Osteoblast (primary cell): ENCODE results near the gene KIF18A. TPM values are rescaled to one million over a fixed set of nuclear protein-coding genes. Genes with fewer than 3 reads are reported as not detected.

Source experiments
- DNase-seq: peaks from one replicate; pipeline ENCODE4 v3.0.0; 2011; ENCODE audit warnings: low spot score, mixed read lengths; ENCODE audit not compliant: insufficient read length; ENCODE audit errors: missing footprints
- H2AFZ ChIP-seq: 2 replicates; pipeline ENCODE4 v1.6.0; 2011; ENCODE audit warnings: mild to moderate bottlenecking, low read length
- H3K27ac ChIP-seq: 2 replicates; pipeline ENCODE4 v1.5.1; 2011; ENCODE audit warnings: mild to moderate bottlenecking, low read depth, low read length, moderate library complexity
- H3K27me3 ChIP-seq: 2 replicates; pipeline ENCODE4 v1.6.0; 2012; ENCODE audit warnings: mild to moderate bottlenecking, control low read depth, inconsistent platforms, low read length, moderate library complexity; ENCODE audit not compliant: insufficient read depth
- H3K36me3 ChIP-seq: 2 replicates; pipeline ENCODE4 v1.5.1; 2011; ENCODE audit warnings: mild to moderate bottlenecking, low read length, control low read depth, moderate library complexity; ENCODE audit not compliant: insufficient read depth
- H3K4me1 ChIP-seq: 2 replicates; pipeline ENCODE4 v1.5.1; 2011; ENCODE audit warnings: mild to moderate bottlenecking, low read length, control low read depth, moderate library complexity; ENCODE audit not compliant: insufficient read depth
- H3K4me2 ChIP-seq: 2 replicates; pipeline ENCODE4 v1.6.0; 2011; ENCODE audit warnings: mild to moderate bottlenecking, low read length; ENCODE audit not compliant: insufficient read depth
- H3K4me3 ChIP-seq: fragments of 200-600 bp; sonication (generic); 3 replicates; pipeline ENCODE4 v1.5.1; 2012; ENCODE audit warnings: mild to moderate bottlenecking, low read length, inconsistent platforms; ENCODE audit not compliant: insufficient read depth
- H3K79me2 ChIP-seq: 2 replicates; pipeline ENCODE4 v1.6.0; 2012; ENCODE audit warnings: mild to moderate bottlenecking, low read length, control low read depth, inconsistent platforms; ENCODE audit not compliant: insufficient read depth
- H3K9me3 ChIP-seq: 2 replicates; pipeline ENCODE4 v1.5.1; 2011; ENCODE audit warnings: low read depth, low read length, control low read depth
- H4K20me1 ChIP-seq: 2 replicates; pipeline ENCODE4 v1.6.0; 2012; ENCODE audit warnings: mild to moderate bottlenecking, low read length, control low read depth; ENCODE audit not compliant: insufficient read depth
- small RNA-seq: library from RNA; depleted of rRNA; stranded (forward); fragments of <200 nt; gene quantifications from one replicate; pipeline ENCODE3, GENCODE V24; 2012
- total RNA-seq: library from RNA; depleted of rRNA; stranded (reverse); fragments of >200 nt; gene quantifications from 2 replicates; pipeline ENCODE4 v1.2.3, GENCODE V29; 2012
- TF ChIP-seq, protein P1 (sequence below): IDR thresholded peaks from 2 replicates; pipeline ENCODE4 v1.5.1; 2011; ENCODE audit warnings: mild to moderate bottlenecking, low read depth, low read length, moderate library complexity; ENCODE audit errors: extremely low read depth

Gene KIF18A
- total RNA-seq, 1 donor = 4.0 TPM

- Histone ChIP-seq H3K9me3 (no peaks in the 10 kb centered on the region), H4K20me1 (no peaks in the 10 kb centered on the region)
- no peak for DNase-seq
Observed at GRCh38 chr11:27973851-27974536, 134.0 kb downstream of the KIF18A start.

DNA sequence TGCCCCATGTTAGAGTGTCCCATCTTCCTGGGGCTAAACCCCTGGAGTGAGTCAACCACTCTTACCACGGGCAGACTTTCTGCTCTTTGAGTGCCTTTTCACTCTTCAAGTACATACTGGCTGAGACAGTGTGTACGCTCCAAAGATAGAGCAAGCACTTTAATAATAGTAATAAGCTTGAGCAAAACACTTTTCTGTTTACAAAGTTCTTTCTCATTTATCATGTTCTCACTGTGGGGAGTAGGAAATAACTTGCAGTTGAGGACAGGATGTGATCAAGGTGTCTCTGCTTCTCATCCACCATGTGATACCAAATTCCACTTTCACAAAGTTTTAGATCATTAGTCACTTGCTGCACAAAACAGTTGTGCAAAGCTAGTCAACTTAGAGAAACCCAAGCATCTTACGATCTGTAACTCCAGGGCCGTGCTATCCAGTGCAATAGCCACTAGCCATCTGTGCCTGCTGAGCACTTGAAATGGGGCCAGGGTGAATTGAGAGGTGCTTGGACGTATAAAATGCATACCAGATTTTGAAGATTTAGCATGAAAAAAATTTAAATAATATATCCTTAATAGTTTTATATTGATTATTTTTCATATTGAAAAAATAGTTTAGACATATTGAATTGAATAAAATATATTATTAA, 135.3 kb downstream of the KIF18A start:
- no peak for DNase-seq
- Histone ChIP-seq H3K27ac (no peak overlapping the region), H3K4me2 (no peak overlapping the region), H3K4me3 (no peak overlapping the region), H3K9me3 (no peaks in the 10 kb centered on the region), H3K36me3 (no peaks in the 10 kb centered on the region), H3K4me1 (peaks cover 14% of the 10 kb centered on the region), H4K20me1 (no peaks in the 10 kb centered on the region), H2AFZ (no peak overlapping the region), H3K27me3 (no peaks in the 10 kb centered on the region), H3K79me2 (no peaks in the 10 kb centered on the region)
- TF ChIP-seq, protein P1, sequence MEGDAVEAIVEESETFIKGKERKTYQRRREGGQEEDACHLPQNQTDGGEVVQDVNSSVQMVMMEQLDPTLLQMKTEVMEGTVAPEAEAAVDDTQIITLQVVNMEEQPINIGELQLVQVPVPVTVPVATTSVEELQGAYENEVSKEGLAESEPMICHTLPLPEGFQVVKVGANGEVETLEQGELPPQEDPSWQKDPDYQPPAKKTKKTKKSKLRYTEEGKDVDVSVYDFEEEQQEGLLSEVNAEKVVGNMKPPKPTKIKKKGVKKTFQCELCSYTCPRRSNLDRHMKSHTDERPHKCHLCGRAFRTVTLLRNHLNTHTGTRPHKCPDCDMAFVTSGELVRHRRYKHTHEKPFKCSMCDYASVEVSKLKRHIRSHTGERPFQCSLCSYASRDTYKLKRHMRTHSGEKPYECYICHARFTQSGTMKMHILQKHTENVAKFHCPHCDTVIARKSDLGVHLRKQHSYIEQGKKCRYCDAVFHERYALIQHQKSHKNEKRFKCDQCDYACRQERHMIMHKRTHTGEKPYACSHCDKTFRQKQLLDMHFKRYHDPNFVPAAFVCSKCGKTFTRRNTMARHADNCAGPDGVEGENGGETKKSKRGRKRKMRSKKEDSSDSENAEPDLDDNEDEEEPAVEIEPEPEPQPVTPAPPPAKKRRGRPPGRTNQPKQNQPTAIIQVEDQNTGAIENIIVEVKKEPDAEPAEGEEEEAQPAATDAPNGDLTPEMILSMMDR = no peak

More at GRCh38 chr11:27973851-27974536, 134.0 kb downstream of the KIF18A start:
- Histone ChIP-seq H3K4me1 (peaks cover 14% of the 10 kb centered on the region), H2AFZ (no peak overlapping the region), H3K4me3 (no peak overlapping the region), H3K27me3 (no peaks in the 10 kb centered on the region), H3K79me2 (no peaks in the 10 kb centered on the region), H3K27ac (no peak overlapping the region), H3K36me3 (no peaks in the 10 kb centered on the region), H3K4me2 (no peak overlapping the region)
- TF ChIP-seq, protein P1 = no peak

GRCh38 chr11:27971171-27971570, 136.8 kb downstream of the KIF18A start:
- no peak overlapping the region for H2AFZ ChIP-seq
- H3K27me3 ChIP-seq = no peaks in the 10 kb centered on the region
- H4K20me1 ChIP-seq = no peaks in the 10 kb centered on the region
- TF ChIP-seq, protein P1 = no peak
- no peak overlapping the region for H3K4me2 ChIP-seq
- no peak overlapping the region for H3K4me3 ChIP-seq
- H3K4me1 ChIP-seq = peaks cover 6% of the 10 kb centered on the region
- no peak for DNase-seq
- H3K79me2 ChIP-seq = no peaks in the 10 kb centered on the region
- no peaks in the 10 kb centered on the region for H3K9me3 ChIP-seq
- H3K36me3 ChIP-seq = no peaks in the 10 kb centered on the region
- H3K27ac ChIP-seq = no peak overlapping the region

Small RNA genes lying within 50 kb of the gene (small RNA-seq; reads per million reads assigned to genes)
- gene AC023206.1 (not detected), gene MIR610 (2.5 reads per million, percentile 72 among the genes with 10 or more reads in this experiment)

Other genes starting within 250 kb of the KIF18A start
- 13.4 and 18.6 TPM in 2 replicates for gene METTL15, start 232 bp upstream of the KIF18A start, total RNA-seq